ENCODE results near the gene LSM12. TPM values are rescaled to one million over a fixed set of nuclear protein-coding genes. Genes with fewer than 3 reads are reported as not detected.
"Not testable (repeated sequence)": the region's sequence is repeated elsewhere in the genome, so short reads cannot be mapped to it uniquely, and the experiment has no call there.

The LSM12 gene
- total RNA-seq, 4 donors from 2014 or later, result 15.0 to 31.7 (median 19.0) TPM

GRCh38 chr17:44039829-44040635 is 26.4 kb downstream of the LSM12 start:
- no peak for TF ChIP-seq POLR2A (IDR thresholded peaks at IDR 0.05)
- TF ChIP-seq CTCF (IDR thresholded peaks at IDR 0.05), result no peak
- WGBS, 2 donors, result 41 to 51% methylated on average over 6 of the region's 6 CpGs
- intact Hi-C loops (cut with DNase I; ENCODE audit: low total_unique reads), result loop anchor here (5.0 kb wide), 1 partner anchor 98 kb away; the partner anchor contains the start of gene PPY
- no peak for DNase-seq (ENCODE audit: low spot score in 2 of 2)
- H3K4me3 ChIP-seq (ENCODE audit: low read depth, poor library complexity, severe bottlenecking), result no peak overlapping the region

- DNase-seq (ENCODE audit: low spot score in 2 of 2), result no peak
- no peak overlapping the region for H3K4me3 ChIP-seq (ENCODE audit: low read depth, poor library complexity, severe bottlenecking)
- WGBS, 2 donors, result 60 to 69% methylated on average over 3 of the region's 3 CpGs
- TF ChIP-seq POLR2A (IDR thresholded peaks at IDR 0.05) (no peak), CTCF (IDR thresholded peaks at IDR 0.05) (no peak)
- intact Hi-C loops (cut with DNase I; ENCODE audit: low total_unique reads), result no loop called here
Measured at GRCh38 chr17:44038604-44039011, 27.9 kb downstream of the LSM12 start.

- DNase-seq (ENCODE audit: low spot score in 2 of 2), result no peak
- no peak for TF ChIP-seq POLR2A (IDR thresholded peaks at IDR 0.05)
- no peak for TF ChIP-seq CTCF (IDR thresholded peaks at IDR 0.05)
- intact Hi-C loops (cut with DNase I; ENCODE audit: low total_unique reads), result no loop called here
- H3K4me3 ChIP-seq (ENCODE audit: low read depth, poor library complexity, severe bottlenecking), result no peak overlapping the region
- 83 to 88% methylated on average over 2 of the region's 2 CpGs for WGBS, 2 donors
Measured at GRCh38 chr17:44037471-44037870, 29.0 kb downstream of the LSM12 start.

- H3K4me3 ChIP-seq (ENCODE audit: low read depth, poor library complexity, severe bottlenecking); DNase-seq (ENCODE audit: low spot score in 2 of 2); intact Hi-C loops (cut with DNase I; ENCODE audit: low total_unique reads): not testable (repeated sequence)
- 83% methylated on average over 2 of the region's 3 CpGs; no CpG with 5 or more reads in 1 of the 2 donors for WGBS, 2 donors
Measured at GRCh38 chr17:44034688-44035087, 31.8 kb downstream of the LSM12 start.

- WGBS, 2 donors, result 69 to 83% methylated on average over 3 of the region's 3 CpGs
- no peak for TF ChIP-seq POLR2A (IDR thresholded peaks at IDR 0.05)
- TF ChIP-seq CTCF (IDR thresholded peaks at IDR 0.05), result no peak
Measured at GRCh38 chr17:44033861-44034408, 32.5 kb downstream of the LSM12 start.

GRCh38 chr17:44030482-44030881 is 36.0 kb downstream of the LSM12 start:
- intact Hi-C loops (cut with DNase I; ENCODE audit: low total_unique reads), result no loop called here
- DNase-seq (ENCODE audit: low spot score in 2 of 2), result no peak
- WGBS, 2 donors, result 92 to 95% methylated on average over 3 of the region's 3 CpGs
- TF ChIP-seq POLR2A (IDR thresholded peaks at IDR 0.05), result no peak
- TF ChIP-seq CTCF (IDR thresholded peaks at IDR 0.05), result no peak
- no peak overlapping the region for H3K4me3 ChIP-seq (ENCODE audit: low read depth, poor library complexity, severe bottlenecking)

More at GRCh38 chr17:44033861-44034408, 32.5 kb downstream of the LSM12 start:
- intact Hi-C loops (cut with DNase I; ENCODE audit: low total_unique reads), result no loop called here
- no peak overlapping the region for H3K4me3 ChIP-seq (ENCODE audit: low read depth, poor library complexity, severe bottlenecking)
- no peak for DNase-seq (ENCODE audit: low spot score in 2 of 2)

Data from lower leg skin (tissue), 4 donors.